WERI-Rb-1 (cell line): ENCODE results near the gene DNAH8.

ENCODE experiments used
- DNase-seq: peaks from one replicate; pipeline ENCODE4 v3.0.0-alpha.2; 2020
- H3K27ac ChIP-seq: fragments of 250-450 bp; sonication (Bioruptor Pico); 2 replicates; pipeline ENCODE4 v1.5.1; 2020; ENCODE audit warnings: mild to moderate bottlenecking, moderate library complexity
- H3K27me3 ChIP-seq: fragments of 250-450 bp; sonication (Bioruptor Pico); 2 replicates; pipeline ENCODE4 v1.5.1; 2021; ENCODE audit warnings: mild to moderate bottlenecking, low read depth, moderate library complexity; ENCODE audit not compliant: insufficient read depth, severe bottlenecking
- H3K36me3 ChIP-seq: fragments of 250-450 bp; sonication (Bioruptor Pico); 2 replicates; pipeline ENCODE4 v1.5.1; 2020; ENCODE audit warnings: mild to moderate bottlenecking, moderate library complexity
- H3K4me3 ChIP-seq: 2 replicates; pipeline ENCODE4 v1.5.1; 2011; ENCODE audit warnings: low read depth, mild to moderate bottlenecking, control low read depth, low read length
- H3K9me3 ChIP-seq: fragments of 250-450 bp; sonication (Bioruptor Pico); 2 replicates; pipeline ENCODE4 v1.5.1; 2021; ENCODE audit warnings: mild to moderate bottlenecking, moderate library complexity; ENCODE audit not compliant: severe bottlenecking
- TF ChIP-seq, protein P1 (sequence below): IDR thresholded peaks from 2 replicates; pipeline ENCODE4 v1.5.1; 2011; ENCODE audit warnings: low read depth, mild to moderate bottlenecking, control low read depth, inconsistent platforms, low read length

DNAH8 gene

DNA sequence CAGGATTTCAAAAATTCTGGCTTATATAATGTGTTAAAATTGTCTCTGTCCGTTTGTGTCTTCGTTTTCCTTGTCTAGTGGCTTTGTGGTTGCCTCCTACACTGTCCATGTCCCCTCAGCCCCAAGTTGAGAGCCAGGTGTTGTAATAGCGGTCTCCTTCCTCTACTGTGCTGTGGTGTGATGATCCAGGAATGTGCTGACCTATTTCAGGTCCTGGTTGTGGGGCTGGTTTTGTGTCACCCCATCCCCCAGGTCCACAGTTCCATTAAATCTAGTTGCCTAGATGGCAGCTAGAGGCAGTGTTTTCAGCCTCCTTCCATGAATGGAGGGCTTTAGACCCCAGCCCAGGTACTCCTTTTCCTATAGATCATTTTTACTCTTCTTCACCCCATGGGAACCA lies 128.7 kb downstream of the DNAH8 start:
- Histone ChIP-seq H3K9me3 (no peaks in the 10 kb centered on the region), H3K4me3 (no peak overlapping the region), H3K36me3 (no peaks in the 10 kb centered on the region), H3K27ac (no peak overlapping the region), H3K27me3 (no peaks in the 10 kb centered on the region)
- TF ChIP-seq, protein P1, sequence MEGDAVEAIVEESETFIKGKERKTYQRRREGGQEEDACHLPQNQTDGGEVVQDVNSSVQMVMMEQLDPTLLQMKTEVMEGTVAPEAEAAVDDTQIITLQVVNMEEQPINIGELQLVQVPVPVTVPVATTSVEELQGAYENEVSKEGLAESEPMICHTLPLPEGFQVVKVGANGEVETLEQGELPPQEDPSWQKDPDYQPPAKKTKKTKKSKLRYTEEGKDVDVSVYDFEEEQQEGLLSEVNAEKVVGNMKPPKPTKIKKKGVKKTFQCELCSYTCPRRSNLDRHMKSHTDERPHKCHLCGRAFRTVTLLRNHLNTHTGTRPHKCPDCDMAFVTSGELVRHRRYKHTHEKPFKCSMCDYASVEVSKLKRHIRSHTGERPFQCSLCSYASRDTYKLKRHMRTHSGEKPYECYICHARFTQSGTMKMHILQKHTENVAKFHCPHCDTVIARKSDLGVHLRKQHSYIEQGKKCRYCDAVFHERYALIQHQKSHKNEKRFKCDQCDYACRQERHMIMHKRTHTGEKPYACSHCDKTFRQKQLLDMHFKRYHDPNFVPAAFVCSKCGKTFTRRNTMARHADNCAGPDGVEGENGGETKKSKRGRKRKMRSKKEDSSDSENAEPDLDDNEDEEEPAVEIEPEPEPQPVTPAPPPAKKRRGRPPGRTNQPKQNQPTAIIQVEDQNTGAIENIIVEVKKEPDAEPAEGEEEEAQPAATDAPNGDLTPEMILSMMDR, result no peak
- no peak for DNase-seq

DNA sequence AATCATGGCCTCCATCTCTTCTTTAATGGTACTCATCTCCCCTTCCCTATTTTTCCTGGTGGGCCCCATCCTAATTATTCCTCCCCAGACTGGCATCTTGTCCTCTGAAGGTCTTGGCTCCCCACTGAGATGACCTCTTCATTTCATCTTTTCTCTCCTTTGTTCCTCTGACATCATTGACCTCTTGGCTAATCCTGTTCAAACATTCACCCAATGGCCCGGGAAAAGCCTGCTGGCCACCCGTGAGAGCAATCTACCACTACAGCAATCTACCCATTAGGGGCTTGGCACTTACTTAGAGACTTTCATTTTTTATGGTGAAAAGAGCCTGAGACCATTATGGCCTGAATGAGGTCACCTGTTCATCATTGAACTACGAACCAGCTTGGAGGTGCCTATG lies 130.8 kb downstream of the DNAH8 start:
- Histone ChIP-seq H3K27me3 (no peaks in the 10 kb centered on the region), H3K27ac (no peak overlapping the region), H3K4me3 (no peak overlapping the region), H3K9me3 (no peaks in the 10 kb centered on the region), H3K36me3 (no peaks in the 10 kb centered on the region)
- TF ChIP-seq, protein P1, result no peak
- no peak for DNase-seq

GRCh38 chr6:38846361-38846760 lies 131.2 kb downstream of the DNAH8 start:
- Histone ChIP-seq H3K9me3 (no peaks in the 10 kb centered on the region), H3K27ac (no peak overlapping the region), H3K4me3 (no peak overlapping the region), H3K36me3 (no peaks in the 10 kb centered on the region), H3K27me3 (no peaks in the 10 kb centered on the region)
- no peak for DNase-seq
- TF ChIP-seq, protein P1, result no peak

DNA sequence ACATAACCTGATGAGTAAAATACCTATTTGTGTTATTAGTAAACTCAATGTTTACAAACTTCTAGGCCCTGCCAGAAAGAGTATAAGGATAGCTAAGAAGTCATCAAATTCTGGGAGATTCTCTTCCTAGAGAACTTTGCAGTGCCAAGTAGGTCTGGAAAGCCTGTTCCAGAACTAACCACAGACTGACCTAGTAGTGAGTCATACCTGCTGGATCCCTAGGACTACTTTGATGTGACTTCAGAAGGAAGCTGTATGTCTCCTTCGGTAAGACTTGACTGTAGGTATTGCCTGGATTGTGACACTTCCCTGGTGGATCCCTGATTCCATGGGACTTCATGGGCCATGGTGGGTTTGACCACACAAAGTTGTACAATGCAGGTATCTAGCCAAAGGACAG lies 131.7 kb downstream of the DNAH8 start:
- DNase-seq, result no peak
- TF ChIP-seq, protein P1, result no peak

DNA sequence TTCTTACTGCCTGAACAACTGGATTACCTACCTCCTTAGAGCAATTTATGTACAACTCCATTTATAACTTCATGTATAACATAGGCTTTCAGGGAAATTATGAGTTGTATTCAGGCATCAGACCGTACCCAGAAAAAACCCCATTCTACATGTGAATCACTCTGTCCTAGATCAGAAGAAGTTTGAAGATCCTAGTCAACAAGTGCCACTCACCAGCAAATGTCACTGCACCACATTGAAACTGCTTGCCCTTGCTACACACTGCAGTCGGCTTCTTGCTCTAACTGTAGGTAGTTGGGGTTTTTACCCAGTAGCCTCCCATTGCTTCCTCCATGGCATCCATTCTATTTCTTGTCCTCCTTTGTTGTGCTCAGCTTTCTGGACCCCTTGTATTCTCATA lies 132.4 kb downstream of the DNAH8 start:
- Histone ChIP-seq H3K36me3 (no peaks in the 10 kb centered on the region), H3K27ac (no peak overlapping the region), H3K9me3 (no peaks in the 10 kb centered on the region), H3K27me3 (no peaks in the 10 kb centered on the region), H3K4me3 (no peak overlapping the region)
- TF ChIP-seq, protein P1, result no peak
- DNase-seq, result no peak

More for the DNA sequence above, 131.7 kb downstream of the DNAH8 start:
- H3K36me3 ChIP-seq, result no peaks in the 10 kb centered on the region
- no peak overlapping the region for H3K27ac ChIP-seq
- no peak overlapping the region for H3K4me3 ChIP-seq
- no peaks in the 10 kb centered on the region for H3K9me3 ChIP-seq
- no peaks in the 10 kb centered on the region for H3K27me3 ChIP-seq

GRCh38 chr6:38848760-38849159 lies 133.6 kb downstream of the DNAH8 start:
- H3K27ac ChIP-seq, result no peak overlapping the region
- TF ChIP-seq, protein P1, result no peak
- H3K27me3 ChIP-seq, result no peaks in the 10 kb centered on the region
- DNase-seq, result no peak
- H3K4me3 ChIP-seq, result no peak overlapping the region
- H3K36me3 ChIP-seq, result no peaks in the 10 kb centered on the region
- no peaks in the 10 kb centered on the region for H3K9me3 ChIP-seq
